Coronary artery (tissue), 2 donors: ENCODE data around the gene FBN2.

Experiments used
- DNase-seq: peaks from one replicate; pipeline ENCODE4 v3.0.0-alpha.2; 2017; ENCODE audit warnings: low spot score
- H3K27ac ChIP-seq, 2 donors: fragments of 200-600 bp; sonication (generic); one replicate each; pipeline ENCODE4 v1.5.1; 2016 to 2019
- H3K4me3 ChIP-seq: fragments of 200-600 bp; sonication (generic); 2 replicates; pipeline ENCODE4 v1.5.1; 2016; ENCODE audit warnings: mild to moderate bottlenecking, moderate library complexity
- CTCF ChIP-seq: fragments of 200-600 bp; sonication (generic); IDR thresholded peaks from one replicate; pipeline ENCODE4 v1.5.1; 2019; ENCODE audit warnings: antibody characterized with exemption

FBN2 gene

GRCh38 chr5:128276537-128277216 is 261.4 kb downstream of the FBN2 start:
- H3K4me3 ChIP-seq, result no peak overlapping the region
- H3K27ac ChIP-seq, result no peak overlapping the region
- TF ChIP-seq CTCF, result no peak
- no peak for DNase-seq

GRCh38 chr5:128274441-128274840 is 263.6 kb downstream of the FBN2 start:
- DNase-seq, result no peak
- no peak overlapping the region for H3K4me3 ChIP-seq
- TF ChIP-seq CTCF, result no peak
- no peak overlapping the region for H3K27ac ChIP-seq

GRCh38 chr5:128273736-128274135 is 264.3 kb downstream of the FBN2 start:
- no peak overlapping the region for H3K4me3 ChIP-seq
- H3K27ac ChIP-seq, result no peak overlapping the region
- TF ChIP-seq CTCF, result no peak
- no peak for DNase-seq

- DNase-seq, result no peak
- H3K4me3 ChIP-seq, result no peak overlapping the region
- no peak overlapping the region for H3K27ac ChIP-seq
- no peak for TF ChIP-seq CTCF
Measured at GRCh38 chr5:128271859-128272464, 266.1 kb downstream of the FBN2 start.

GRCh38 chr5:128271071-128271470 is 267.0 kb downstream of the FBN2 start:
- no peak overlapping the region for H3K4me3 ChIP-seq
- no peak for DNase-seq
- H3K27ac ChIP-seq, result no peak overlapping the region
- no peak for TF ChIP-seq CTCF

- Histone ChIP-seq H3K4me3 (no peak overlapping the region), H3K27ac (no peak overlapping the region)
- no peak for DNase-seq
- no peak for TF ChIP-seq CTCF
Measured at GRCh38 chr5:128264564-128265360, 273.3 kb downstream of the FBN2 start.
